OCI-LY3 (cell line): ENCODE data around the gene ANKS1A.

ENCODE experiments used
- H2AFZ ChIP-seq: fragments of 200-600, 300-600 bp; shearing (Covaris generic); 2 replicates; pipeline ENCODE4 v1.6.0; 2014; ENCODE audit warnings: antibody characterized with exemption, low read depth, low read length
- H3K27ac ChIP-seq: fragments of 200-600, 300-600 bp; sonication (generic); 2 replicates; pipeline ENCODE4 v1.5.1; 2014; ENCODE audit warnings: mild to moderate bottlenecking, low read length, moderate library complexity, mixed read lengths
- H3K27me3 ChIP-seq: fragments of 200-600, 300-600 bp; sonication (generic); 2 replicates; pipeline ENCODE4 v1.6.1; 2014; ENCODE audit warnings: low read depth, low read length, mixed read lengths
- H3K36me3 ChIP-seq: fragments of 200-600, 300-600 bp; sonication (generic); replicated peaks from 2 replicates; pipeline ENCODE3; 2014; ENCODE audit warnings: low read depth, low read length, mixed read lengths
- H3K4me1 ChIP-seq: fragments of 300-600, 200-600 bp; sonication (generic); 2 replicates; pipeline ENCODE4 v1.6.1; 2014; ENCODE audit warnings: low read length, mixed read lengths
- H3K4me2 ChIP-seq: fragments of 200-600, 300-600 bp; sonication (generic); 2 replicates; pipeline ENCODE4 v1.6.1; 2014; ENCODE audit warnings: low read length, mixed read lengths
- H3K4me3 ChIP-seq: fragments of 300-600, 200-600 bp; sonication (generic); 2 replicates; pipeline ENCODE4 v1.5.1; 2014; ENCODE audit warnings: antibody characterized with exemption, mild to moderate bottlenecking, low read length, moderate library complexity
- H3K79me2 ChIP-seq: fragments of 300-600, 200-600 bp; shearing (Covaris generic); 2 replicates; pipeline ENCODE4 v1.6.1; 2014; ENCODE audit warnings: mild to moderate bottlenecking, low read length, mixed read lengths
- H3K9ac ChIP-seq: fragments of 300-600, 200-600 bp; shearing (Covaris generic); 2 replicates; pipeline ENCODE4 v1.6.0; 2014; ENCODE audit warnings: mild to moderate bottlenecking, low read length, moderate library complexity
- H3K9me3 ChIP-seq: fragments of 200-600, 300-600 bp; shearing (Covaris generic); 2 replicates; pipeline ENCODE4 v1.6.1; 2014; ENCODE audit warnings: low read length, mixed read lengths; ENCODE audit not compliant: insufficient read depth
- H4K20me1 ChIP-seq: fragments of 200-600, 300-600 bp; sonication (generic); 2 replicates; pipeline ENCODE4 v1.6.1; 2016; ENCODE audit warnings: low read length, mixed read lengths; ENCODE audit not compliant: insufficient read depth
- CTCF ChIP-seq: fragments of 200-600, 300-600 bp; sonication (generic); IDR thresholded peaks from 2 replicates; pipeline ENCODE4 v1.5.1; 2014; ENCODE audit warnings: antibody characterized with exemption, low read length, low read depth
- EZH2phosphoT487 ChIP-seq: fragments of 200-600 bp; shearing (Covaris generic); IDR thresholded peaks from 2 replicates; pipeline ENCODE4 v1.6.1; 2018; ENCODE audit warnings: antibody characterized with exemption, mixed run types, low read depth

ANKS1A gene

GRCh38 chr6:34867484-34867883 lies 21.6 kb upstream of the ANKS1A start:
- Histone ChIP-seq H3K9ac (no peak overlapping the region), H3K36me3 (peaks cover 17% of the 10 kb centered on the region), H2AFZ (no peak overlapping the region), H3K27me3 (no peaks in the 10 kb centered on the region), H3K27ac (no peak overlapping the region), H3K4me3 (no peak overlapping the region), H3K9me3 (no peaks in the 10 kb centered on the region), H3K79me2 (no peaks in the 10 kb centered on the region), H3K4me2 (no peak overlapping the region), H3K4me1 (no peaks in the 10 kb centered on the region), H4K20me1 (no peaks in the 10 kb centered on the region)
- TF ChIP-seq CTCF, result no peak
- no peak for TF ChIP-seq EZH2phosphoT487

- peaks cover 29% of the 10 kb centered on the region for H3K36me3 ChIP-seq
Measured at GRCh38 chr6:34871853-34872252, 17.2 kb upstream of the ANKS1A start.

GRCh38 chr6:34872332-34872731 lies 16.7 kb upstream of the ANKS1A start:
- TF ChIP-seq CTCF (no peak), EZH2phosphoT487 (no peak)
- Histone ChIP-seq H3K27ac (no peak overlapping the region), H3K9me3 (no peaks in the 10 kb centered on the region), H2AFZ (no peak overlapping the region), H3K4me3 (no peak overlapping the region), H3K36me3 (peaks cover 31% of the 10 kb centered on the region), H3K27me3 (no peaks in the 10 kb centered on the region), H3K4me1 (no peaks in the 10 kb centered on the region), H4K20me1 (no peaks in the 10 kb centered on the region), H3K9ac (no peak overlapping the region), H3K79me2 (no peaks in the 10 kb centered on the region), H3K4me2 (no peak overlapping the region)

More at GRCh38 chr6:34871853-34872252, 17.2 kb upstream of the ANKS1A start:
- Histone ChIP-seq H2AFZ (no peak overlapping the region), H4K20me1 (no peaks in the 10 kb centered on the region), H3K4me1 (no peaks in the 10 kb centered on the region), H3K79me2 (no peaks in the 10 kb centered on the region), H3K9me3 (no peaks in the 10 kb centered on the region), H3K27me3 (no peaks in the 10 kb centered on the region), H3K4me3 (no peak overlapping the region), H3K4me2 (no peak overlapping the region), H3K9ac (no peak overlapping the region), H3K27ac (no peak overlapping the region)
- TF ChIP-seq CTCF, result no peak
- TF ChIP-seq EZH2phosphoT487, result no peak

GRCh38 chr6:34875292-34876213 lies 13.5 kb upstream of the ANKS1A start:
- Histone ChIP-seq H2AFZ (no peak overlapping the region), H3K36me3 (peaks cover 24% of the 10 kb centered on the region), H3K27me3 (no peaks in the 10 kb centered on the region), H3K4me1 (no peaks in the 10 kb centered on the region), H3K79me2 (no peaks in the 10 kb centered on the region), H3K27ac (no peak overlapping the region), H3K9ac (no peak overlapping the region), H4K20me1 (no peaks in the 10 kb centered on the region), H3K4me2 (no peak overlapping the region), H3K9me3 (no peaks in the 10 kb centered on the region), H3K4me3 (no peak overlapping the region)
- no peak for TF ChIP-seq CTCF
- TF ChIP-seq EZH2phosphoT487, result no peak
